HCT116 (cell line): Measurements from ENCODE around the gene AQP12B. TPM values are rescaled to one million over a fixed set of nuclear protein-coding genes. Genes with fewer than 3 reads are reported as not detected.

Experiments used
- ATAC-seq: fragments of 200-7000 bp; cut with Tn5 transposase; 2 replicates; pipeline ENCODE4 v1.9.1; 2020; ENCODE audit warnings: mild to moderate bottlenecking, moderate library complexity
- BruUV-seq: library from RNA; stranded (reverse); fragments of 400-500 nt; replicated peaks from 2 replicates; lab custom pipeline; 2021; lab: Mats Ljungman, UMichigan
- CTCF ChIA-PET: fragments of 300-600 bp; sonication (Branson Sonifier 250); formaldehyde crosslinking; loops from one replicate; lab custom pipeline; 2021; ENCODE audit warnings: antibody characterized with exemption; lab: Charles Lee
- POLR2A ChIA-PET: fragments of 300-600, 350-600 bp; sonication (Branson Sonifier 250); formaldehyde crosslinking; loops from one replicate; lab custom pipeline; 2021; ENCODE audit warnings: antibody characterized with exemption; lab: Charles Lee
- RAD21 ChIA-PET, 2 experiments: fragments of 300-600 bp; sonication (Branson Sonifier 250); formaldehyde crosslinking; loops; one replicate each; lab custom pipeline; 2023; ENCODE audit warnings: low total read pairs in 2 of 2; ENCODE audit not compliant: uncharacterized antibody in 2 of 2, unreplicated experiment in 2 of 2, low non-redundant PET in 1 of 2; lab: Charles Lee
- DNase-seq: peaks from one replicate; pipeline ENCODE4 v3.0.0-alpha.2; 2010; ENCODE audit warnings: low read depth, low spot score
- H2AFZ ChIP-seq: fragments of 200-600 bp; shearing (Covaris generic), sonication (generic); 2 replicates; pipeline ENCODE4 v1.6.1; 2017; ENCODE audit warnings: low read depth, mixed run types, mixed read lengths, antibody characterized with exemption, low read length; ENCODE audit not compliant: poor library complexity, severe bottlenecking
- H3K27ac ChIP-seq: 2 replicates; pipeline ENCODE4 v1.5.1; 2012; ENCODE audit warnings: low read depth, low read length
- H3K27me3 ChIP-seq: fragments of 200-600 bp; sonication (generic); 2 replicates; pipeline ENCODE4 v1.6.1; 2016; ENCODE audit warnings: mixed run types, low read length, mixed read lengths; ENCODE audit not compliant: insufficient read depth
- H3K36me3 ChIP-seq, 2 experiments: fragments of 200-500 bp in 1 of 2; fragments of 200-600 bp in 1 of 2; sonication (Bioruptor generic) in 1 of 2; sonication (generic) in 1 of 2; 2 replicates each; pipeline versions ENCODE4 v1.5.1 to v1.6.1; 2014 to 2016; ENCODE audit warnings: low read length in 2 of 2, inconsistent platforms in 1 of 2, mixed read lengths in 1 of 2, mixed run types in 1 of 2; ENCODE audit not compliant: insufficient read depth in 2 of 2, control insufficient read depth in 1 of 2
- H3K4me1 ChIP-seq, 2 experiments: fragments of 200-600 bp in 1 of 2; sonication (generic) in 1 of 2; 2 replicates each; pipeline versions ENCODE4 v1.5.1 to v1.6.1; 2012 to 2017; ENCODE audit warnings: low read length in 2 of 2, inconsistent platforms in 1 of 2, mild to moderate bottlenecking in 1 of 2, mixed read lengths in 1 of 2, mixed run types in 1 of 2, moderate library complexity in 1 of 2; ENCODE audit not compliant: insufficient read depth in 2 of 2, control insufficient read depth in 1 of 2
- H3K4me2 ChIP-seq: fragments of 200-600 bp; sonication (generic); 2 replicates; pipeline ENCODE4 v1.6.1; 2017; ENCODE audit warnings: mixed run types, low read length, mixed read lengths
- H3K4me3 ChIP-seq, 2 experiments: fragments of 200-600 bp in 1 of 2; sonication (generic) in 1 of 2; replicated peaks in 1 of 2; 2 replicates each; pipeline ENCODE4 v1.5.1; 2011 to 2016; ENCODE audit warnings: low read length in 2 of 2, control low read depth in 1 of 2, low read depth in 1 of 2, mild to moderate bottlenecking in 1 of 2, mixed read lengths in 1 of 2, mixed run types in 1 of 2
- H3K79me2 ChIP-seq: fragments of 200-600 bp; sonication (generic); 2 replicates; pipeline ENCODE4 v1.6.1; 2017; ENCODE audit warnings: mild to moderate bottlenecking, mixed run types, low read length, moderate library complexity, mixed read lengths; ENCODE audit not compliant: insufficient read depth
- H3K9ac ChIP-seq: fragments of 200-600 bp; sonication (generic); 2 replicates; pipeline ENCODE4 v1.6.1; 2016; ENCODE audit warnings: low read length, mixed read lengths
- H3K9me2 ChIP-seq: fragments of 200-600 bp; sonication (generic), shearing (Covaris generic); 2 replicates; pipeline ENCODE4 v1.6.1; 2017; ENCODE audit warnings: mixed run types, mild to moderate bottlenecking, moderate library complexity; ENCODE audit not compliant: insufficient read depth
- H3K9me3 ChIP-seq, 2 experiments: fragments of 200-500 bp in 1 of 2; fragments of 200-600 bp in 1 of 2; sonication (Bioruptor generic) in 1 of 2; sonication (generic) in 1 of 2; 2 replicates each; pipeline ENCODE4 v1.6.1; 2014 to 2017; ENCODE audit warnings: low read length in 2 of 2, mixed read lengths in 2 of 2, inconsistent platforms in 1 of 2, low read depth in 1 of 2, mild to moderate bottlenecking in 1 of 2, mixed run types in 1 of 2, moderate library complexity in 1 of 2; ENCODE audit not compliant: control insufficient read depth in 1 of 2, insufficient read depth in 1 of 2
- H4K20me1 ChIP-seq: fragments of 200-600 bp; sonication (generic), shearing (Covaris generic); 2 replicates; pipeline ENCODE4 v1.6.1; 2017; ENCODE audit warnings: mixed run types, mild to moderate bottlenecking, moderate library complexity; ENCODE audit not compliant: insufficient read depth
- CBX3 ChIP-seq: IDR thresholded peaks from 2 replicates; pipeline ENCODE4 v1.6.1; 2012; ENCODE audit warnings: low read depth
- CEBPB ChIP-seq: IDR thresholded peaks from 2 replicates; pipeline ENCODE4 v1.6.1; 2012; ENCODE audit warnings: low read depth
- EGR1 ChIP-seq: IDR thresholded peaks from 2 replicates; pipeline ENCODE4 v1.6.1; 2012; ENCODE audit warnings: low read depth
- ELF1 ChIP-seq: IDR thresholded peaks from 2 replicates; pipeline ENCODE4 v1.6.1; 2012; ENCODE audit warnings: low read depth, borderline replicate concordance
- EZH2 ChIP-seq: fragments of 200-600 bp; sonication (generic); IDR thresholded peaks from 2 replicates; pipeline ENCODE4 v1.6.1; 2017; ENCODE audit warnings: antibody characterized with exemption, mixed run types
- FOSL1 ChIP-seq: IDR thresholded peaks from 2 replicates; pipeline ENCODE4 v1.6.1; 2012; ENCODE audit warnings: low read depth
- MAX ChIP-seq: IDR thresholded peaks from 2 replicates; pipeline ENCODE4 v1.6.1; 2012
- POLR2AphosphoS5 ChIP-seq: IDR thresholded peaks from 2 replicates; pipeline ENCODE4 v1.6.1; 2011; ENCODE audit warnings: mild to moderate bottlenecking, low read depth, low read length, moderate library complexity
- RAD21 ChIP-seq: IDR thresholded peaks from 2 replicates; pipeline ENCODE4 v1.6.1; 2012; ENCODE audit warnings: low read depth, mild to moderate bottlenecking
- SRF ChIP-seq: IDR thresholded peaks from 2 replicates; pipeline ENCODE4 v1.6.1; 2012; ENCODE audit warnings: low read depth
- TCF7L2 ChIP-seq: IDR thresholded peaks from 2 replicates; pipeline ENCODE4 v1.7.0; 2011; ENCODE audit warnings: borderline replicate concordance, inconsistent platforms; ENCODE audit not compliant: insufficient read depth, insufficient read length; ENCODE audit errors: extremely low read depth
- YY1 ChIP-seq: IDR thresholded peaks from 2 replicates; pipeline ENCODE4 v1.6.1; 2011; ENCODE audit warnings: low read length, low read depth, moderate library complexity, mild to moderate bottlenecking; ENCODE audit not compliant: insufficient replicate concordance; ENCODE audit errors: extremely low read depth
- ZBTB33 ChIP-seq: IDR thresholded peaks from 2 replicates; pipeline ENCODE4 v1.6.1; 2011; ENCODE audit warnings: mild to moderate bottlenecking, low read length, moderate library complexity; ENCODE audit not compliant: insufficient replicate concordance; ENCODE audit errors: extremely low read depth
- ZNF274 ChIP-seq: fragments of 200-500 bp; sonication (Bioruptor generic); IDR thresholded peaks from 2 replicates; pipeline ENCODE4 v1.6.1; 2014; ENCODE audit warnings: mild to moderate bottlenecking, low read depth, low read length, inconsistent platforms
- intact Hi-C: fragments of 100-400 bp; cut with micrococcal nuclease; formaldehyde crosslinking; loops from 2 replicates; pipeline ENCODE4 v1.10.0; 2022
- total RNA-seq: library from RNA; stranded (reverse); gene quantifications from one replicate; pipeline ENCODE4 v1.2.1, GENCODE V29; 2021; ENCODE audit not compliant: unreplicated experiment

The AQP12B gene
- total RNA-seq, 1 experiment from 2014 or later = not detected

GRCh38 chr2:240726876-240727275, 44.2 kb upstream of the AQP12B start:
- CTCF ChIA-PET = no interaction called here
- H3K9me3 ChIP-seq = no peaks in the 10 kb centered on the region
- H4K20me1 ChIP-seq = no peaks in the 10 kb centered on the region
- intact Hi-C loops = no loop called here
- no peaks in the 10 kb centered on the region for H3K27me3 ChIP-seq
- TF ChIP-seq CEBPB = no peak
- TF ChIP-seq EGR1 = no peak
- no peak for TF ChIP-seq CBX3
- no peak for TF ChIP-seq ZBTB33
- no peak for TF ChIP-seq POLR2AphosphoS5
- TF ChIP-seq MAX = no peak
- ATAC-seq (no peak), DNase-seq (no peak)
- H3K4me2 ChIP-seq = no peak overlapping the region
- H3K4me3 ChIP-seq = no peak overlapping the region
- H2AFZ ChIP-seq = no peak overlapping the region
- H3K36me3 ChIP-seq = no peaks in the 10 kb centered on the region
- RAD21 ChIA-PET = no interaction called here
- H3K9me2 ChIP-seq = no peaks in the 10 kb centered on the region
- no peaks in the 10 kb centered on the region for H3K79me2 ChIP-seq
- no peaks in the 10 kb centered on the region for H3K4me1 ChIP-seq
- no peak overlapping the region for H3K27ac ChIP-seq
- POLR2A ChIA-PET = no interaction called here
- BruUV-seq = no TSS peak
- no peak overlapping the region for H3K9ac ChIP-seq

GRCh38 chr2:240725671-240726070, 43.0 kb upstream of the AQP12B start:
- no peaks in the 10 kb centered on the region for H3K9me2 ChIP-seq
- H3K9ac ChIP-seq = no peak overlapping the region
- H3K4me1 ChIP-seq = no peaks in the 10 kb centered on the region
- no TSS peak for BruUV-seq
- ChIA-PET POLR2A (no interaction called here), CTCF (no interaction called here), RAD21 (no interaction called here)
- no peaks in the 10 kb centered on the region for H3K9me3 ChIP-seq
- no peak overlapping the region for H3K4me2 ChIP-seq
- intact Hi-C loops = no loop called here
- H3K27me3 ChIP-seq = no peaks in the 10 kb centered on the region
- TF ChIP-seq SRF = no peak
- TF ChIP-seq TCF7L2 = no peak
- no peak for TF ChIP-seq YY1
- no peak for TF ChIP-seq EGR1
- TF ChIP-seq ZNF274 = no peak
- no peak for TF ChIP-seq CBX3
- no peak for TF ChIP-seq RAD21
- no peak for TF ChIP-seq EZH2
- TF ChIP-seq ELF1 = no peak
- no peak for TF ChIP-seq FOSL1
- no peak for TF ChIP-seq MAX
- DNase-seq (no peak), ATAC-seq (no peak)
- H4K20me1 ChIP-seq = no peaks in the 10 kb centered on the region
- no peak overlapping the region for H2AFZ ChIP-seq
- H3K4me3 ChIP-seq = no peak overlapping the region
- no peaks in the 10 kb centered on the region for H3K79me2 ChIP-seq
- no peak overlapping the region for H3K27ac ChIP-seq
- no peaks in the 10 kb centered on the region for H3K36me3 ChIP-seq
